ENCODE data around the gene IL32. TPM values are rescaled to one million over a fixed set of nuclear protein-coding genes. Genes with fewer than 3 reads are reported as not detected.

Gene IL32
- polyA plus RNA-seq, 2 of the 4 experiments (the other 2 are of a cell fraction) = 8.9 to 20.2 TPM

GRCh38 chr16:3088925-3089716, 23.7 kb downstream of the IL32 start:
- 81% methylated on average over 60 of the region's 71 CpGs for WGBS (ENCODE audit: missing lambda C conversion rate)
- DNase-seq (ENCODE audit: low read depth in 1 of 2, low spot score in 1 of 2) (no peak), FAIRE-seq (no peak), ATAC-seq (no peak)
- Histone ChIP-seq H3K4me2 (no peak overlapping the region), H3K9me3 (no peaks in the 10 kb centered on the region), H3K27ac (no peak overlapping the region), H3K4me3 (no peak overlapping the region), H3K4me1 (no peaks in the 10 kb centered on the region)
- TF ChIP-seq USF2 (IDR thresholded peaks at IDR 0.05) = no peak
- no peak for TF ChIP-seq BCL3 (IDR thresholded peaks at IDR 0.05)
- TF ChIP-seq ZNF302 (CRISPR knock-in tag; IDR thresholded peaks at IDR 0.05) = no peak
- no peak for TF ChIP-seq CTCF (IDR thresholded peaks at IDR 0.05)
- TF ChIP-seq SMC3 (IDR thresholded peaks at IDR 0.05) = no peak
- ChIA-PET CTCF (interaction anchor here (0.7 to 4.1 kb wide), 10 partner anchors 9 to 57 kb away, joined by 3 to 29 read pairs (median 5); partner anchors contain the start of gene IL32), POLR2A (no interaction called here)

GRCh38 chr16:3089717-3090592, 24.5 kb downstream of the IL32 start:
- H3K4me3 ChIP-seq = no peak overlapping the region
- no peak for TF ChIP-seq CBX8 (IDR thresholded peaks at IDR 0.05)
- no peak for TF ChIP-seq HMGXB4 (CRISPR knock-in tag; IDR thresholded peaks at IDR 0.05; ENCODE audit: borderline replicate concordance)
- TF ChIP-seq EP300 (IDR thresholded peaks at IDR 0.05) = no peak
- no peak for TF ChIP-seq FOSB (CRISPR knock-in tag; IDR thresholded peaks at IDR 0.05)
- TF ChIP-seq BCL3 (IDR thresholded peaks at IDR 0.05) = no peak
- TF ChIP-seq JUN (IDR thresholded peaks at IDR 0.05) = no peak
- TF ChIP-seq SMC3 (IDR thresholded peaks at IDR 0.05) = no peak
- no peak for TF ChIP-seq BHLHE40 (IDR thresholded peaks at IDR 0.05; ENCODE audit: low read depth, low read length)
- no peak for TF ChIP-seq TFCP2L1 (CRISPR knock-in tag; IDR thresholded peaks at IDR 0.05)
- TF ChIP-seq HOXA7 (CRISPR knock-in tag; IDR thresholded peaks at IDR 0.05) = no peak
- H3K4me1 ChIP-seq = no peaks in the 10 kb centered on the region
- no peaks in the 10 kb centered on the region for H3K9me3 ChIP-seq
- no peak overlapping the region for H3K4me2 ChIP-seq
- POLR2A ChIA-PET = no interaction called here
- CTCF ChIA-PET = interaction anchor here (1.0 to 4.1 kb wide), 10 partner anchors 10 to 58 kb away, joined by 3 to 29 read pairs (median 4); partner anchors contain the start of gene IL32
- no peak overlapping the region for H3K27ac ChIP-seq
- FAIRE-seq = no peak
- ATAC-seq = no peak
- 90% methylated on average over 63 of the region's 81 CpGs for whole genome bisulfite sequencing (ENCODE audit: missing lambda C conversion rate)
- no peak for DNase-seq (ENCODE audit: low read depth in 1 of 2, low spot score in 1 of 2)

Data from A549 (cell line).